Right renal pelvis (tissue), 4 donors: ENCODE data around the gene CSGALNACT2. TPM values are rescaled to one million over a fixed set of nuclear protein-coding genes. Genes with fewer than 3 reads are reported as not detected.
"Not testable (repeated sequence)": the region's sequence is repeated elsewhere in the genome, so short reads cannot be mapped to it uniquely, and the experiment has no call there.

Experiments used
- DNase-seq, 4 donors: peaks; one replicate each; pipeline ENCODE4 v3.0.0-alpha.2; 2013; ENCODE audit warnings: low read depth in 4 of 4, low spot score in 3 of 4, missing footprints in 1 of 4
- polyA plus RNA-seq, 4 donors: library from polyadenylated mRNA; unstranded; fragments of 120-200 nt; gene quantifications; one replicate each; pipeline ENCODE4 v1.2.1, GENCODE V29; 2013; ENCODE audit not compliant: insufficient read length in 4 of 4

Gene CSGALNACT2
- polyA plus RNA-seq, 4 donors, result 18.1 to 24.4 (median 21.6) TPM

DNA sequence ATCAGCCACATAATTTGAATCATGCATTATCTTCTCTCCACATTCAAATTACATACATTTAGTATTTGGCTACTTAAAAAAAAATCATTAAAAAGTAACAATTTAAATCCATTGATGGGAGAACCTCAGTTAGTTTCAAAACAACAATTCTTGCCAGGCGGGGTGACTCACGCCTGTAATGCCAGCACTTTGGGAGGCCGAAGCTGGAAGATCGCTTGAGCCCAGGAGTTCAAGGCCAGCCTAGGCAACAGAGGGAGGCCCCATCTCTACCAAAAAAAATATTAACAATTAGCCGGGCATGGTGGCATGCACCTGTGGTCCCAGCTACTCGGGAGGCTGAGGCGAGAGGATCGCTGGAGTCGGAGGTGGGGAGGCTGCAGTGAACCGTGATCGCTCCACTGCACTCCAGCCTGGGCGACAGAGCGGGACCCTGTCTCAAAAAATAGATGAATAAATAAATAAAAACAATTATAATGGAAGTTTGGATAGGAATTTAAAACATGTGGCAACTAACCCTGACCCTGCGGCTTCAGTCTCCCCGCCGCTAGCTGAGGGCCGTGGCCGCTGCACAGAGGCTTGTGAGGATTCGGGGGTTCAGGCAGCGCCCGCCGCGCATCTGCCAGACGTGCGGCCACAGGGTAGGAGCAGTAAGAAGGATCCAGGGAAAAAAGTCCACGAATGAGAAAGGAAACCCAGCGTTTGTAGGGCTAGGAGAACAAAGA is 1.1 kb upstream of the CSGALNACT2 start:
- DNase-seq, result no peak

DNA sequence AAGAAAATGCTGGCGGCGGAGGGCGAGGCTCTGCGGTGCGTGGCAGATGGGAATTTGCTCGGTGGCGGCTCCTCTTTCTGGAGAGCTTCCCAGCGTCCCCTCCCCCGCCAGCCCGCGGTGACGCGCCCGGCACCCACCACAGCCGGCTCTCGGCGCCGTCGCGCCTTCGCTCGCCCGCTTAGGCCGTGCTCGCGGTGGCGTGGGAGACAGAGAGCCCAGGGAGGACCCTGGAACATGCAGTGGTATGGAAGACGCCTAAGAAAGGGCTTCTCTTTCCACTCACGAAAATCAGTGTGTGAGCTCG is 576 bp upstream of the CSGALNACT2 start:
- DNase-seq, result peak in 2 of 4 donors; percentile 51 to 57

DNA sequence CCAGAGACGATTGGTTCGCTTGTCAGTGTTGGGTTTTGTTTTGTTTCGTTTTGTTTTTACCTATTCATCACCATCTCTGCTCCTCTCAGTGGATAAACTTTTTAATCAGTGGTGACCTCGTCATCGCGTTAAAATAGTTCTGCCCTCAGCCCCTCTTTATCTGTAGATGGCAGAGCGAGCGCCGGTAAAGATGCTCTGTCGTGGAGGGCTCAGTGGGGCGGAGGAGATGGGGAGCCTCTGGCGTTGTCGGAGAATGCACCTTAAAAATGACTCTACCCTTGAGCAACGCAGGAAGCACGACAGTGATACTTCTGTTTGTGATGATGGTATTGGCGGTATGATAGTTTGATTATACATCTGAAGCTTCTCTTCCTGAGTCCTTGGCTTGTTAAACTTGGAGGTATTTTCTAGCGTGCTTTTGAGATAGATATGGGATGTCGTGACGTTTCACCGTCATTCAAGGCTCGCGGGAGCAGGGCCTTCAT is 554 bp downstream of the CSGALNACT2 start:
- peak in 1 of 4 donors; percentile 26 for DNase-seq

GRCh38 chr10:43141421-43141820 is 3.2 kb downstream of the CSGALNACT2 start:
- no peak for DNase-seq

GRCh38 chr10:43145311-43145710 is 7.1 kb downstream of the CSGALNACT2 start:
- DNase-seq, result no peak

- DNase-seq, result not testable (repeated sequence)
Observed at GRCh38 chr10:43145936-43146335, 7.7 kb downstream of the CSGALNACT2 start.

GRCh38 chr10:43151371-43151770 is 13.1 kb downstream of the CSGALNACT2 start:
- no peak for DNase-seq

- no peak for DNase-seq
Observed at GRCh38 chr10:43153901-43154300, 15.7 kb downstream of the CSGALNACT2 start.

DNA sequence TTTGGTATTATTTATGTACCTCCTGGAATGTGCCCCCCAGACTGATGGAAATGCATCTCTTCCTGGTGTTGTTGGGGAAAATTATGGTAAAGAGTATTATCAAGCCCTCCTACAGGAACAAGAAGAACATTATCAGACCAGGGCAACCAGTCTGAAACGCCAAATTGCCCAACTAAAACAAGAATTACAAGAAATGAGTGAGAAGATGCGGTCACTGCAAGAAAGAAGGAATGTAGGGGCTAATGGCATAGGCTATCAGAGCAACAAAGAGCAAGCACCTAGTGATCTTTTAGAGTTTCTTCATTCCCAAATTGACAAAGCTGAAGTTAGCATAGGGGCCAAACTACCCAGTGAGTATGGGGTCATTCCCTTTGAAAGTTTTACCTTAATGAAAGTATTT is 17.0 kb downstream of the CSGALNACT2 start:
- DNase-seq, result no peak

GRCh38 chr10:43155741-43156140 is 17.5 kb downstream of the CSGALNACT2 start:
- DNase-seq, result no peak

GRCh38 chr10:43156590-43157341 is 18.5 kb downstream of the CSGALNACT2 start:
- no peak for DNase-seq

DNA sequence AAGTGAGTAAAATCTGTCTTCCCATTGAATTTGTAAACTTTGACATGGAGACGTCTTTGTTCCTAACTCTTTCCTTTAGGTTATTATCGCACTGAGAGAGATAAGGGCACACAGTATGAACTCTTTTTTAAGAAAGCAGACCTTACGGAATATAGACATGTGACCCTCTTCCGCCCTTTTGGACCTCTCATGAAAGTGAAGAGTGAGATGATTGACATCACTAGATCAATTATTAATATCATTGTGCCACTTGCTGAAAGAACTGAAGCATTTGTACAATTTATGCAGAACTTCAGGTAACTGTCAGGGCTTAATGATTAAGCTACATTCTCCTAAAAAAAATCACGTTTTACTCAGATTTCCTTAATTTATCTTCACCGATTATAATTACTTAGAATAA is 20.4 kb downstream of the CSGALNACT2 start:
- DNase-seq, result no peak

DNA sequence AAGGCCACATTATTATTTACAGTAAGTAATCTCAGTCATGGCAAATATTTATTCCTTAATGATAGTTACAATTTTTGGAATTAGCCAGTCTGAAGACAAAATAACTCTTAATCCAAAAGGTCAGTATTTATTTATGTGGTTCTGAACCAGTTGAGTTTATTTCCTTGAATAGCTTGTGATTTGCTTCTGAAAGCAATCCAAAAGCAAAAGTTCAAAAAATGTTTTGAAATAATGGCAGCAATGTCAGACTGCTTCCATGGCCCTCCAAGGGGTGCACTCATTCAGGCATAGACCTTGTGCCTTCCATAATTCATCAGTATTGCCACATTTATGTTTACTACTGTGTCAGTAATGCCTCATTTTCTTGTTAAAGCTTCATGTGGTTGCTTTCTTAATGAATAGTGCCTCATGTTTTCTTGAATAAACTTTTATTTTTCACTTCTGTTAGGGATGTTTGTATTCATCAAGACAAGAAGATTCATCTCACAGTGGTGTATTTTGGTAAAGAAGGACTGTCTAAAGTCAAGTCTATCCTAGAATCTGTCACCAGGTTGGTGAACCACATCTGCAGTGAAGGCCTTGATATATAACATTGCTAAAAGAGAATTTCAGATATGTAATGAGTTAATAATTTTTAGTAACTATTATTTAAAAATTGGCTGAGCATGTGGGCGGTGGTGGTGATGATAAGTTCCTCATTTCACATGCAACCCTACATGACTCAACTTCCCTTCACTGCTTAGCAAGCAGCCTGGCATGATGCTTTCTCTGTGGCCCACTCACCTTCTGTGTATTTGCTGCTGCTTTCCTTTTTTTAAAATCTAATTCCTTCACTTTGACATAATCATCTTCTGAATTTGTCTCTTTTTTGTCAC is 22.0 kb downstream of the CSGALNACT2 start:
- DNase-seq, result peak in 1 of 4 donors; percentile 13

DNA sequence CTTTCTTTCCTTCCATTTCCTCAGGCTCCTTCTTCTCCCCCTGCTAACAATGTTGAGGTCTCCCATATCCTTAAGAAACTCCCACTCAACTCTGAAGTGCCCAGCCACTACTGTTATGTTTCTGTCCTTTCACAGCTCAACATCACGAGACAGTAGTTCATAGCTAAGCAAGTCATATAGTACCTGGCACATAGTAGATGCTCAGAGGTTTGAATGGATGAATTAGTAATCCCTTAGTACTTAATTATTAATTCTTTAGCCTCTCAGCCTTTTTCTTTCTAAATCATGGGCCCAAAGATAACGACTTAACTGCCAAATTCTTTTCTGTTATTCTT is 22.6 kb downstream of the CSGALNACT2 start:
- DNase-seq, result no peak

DNA sequence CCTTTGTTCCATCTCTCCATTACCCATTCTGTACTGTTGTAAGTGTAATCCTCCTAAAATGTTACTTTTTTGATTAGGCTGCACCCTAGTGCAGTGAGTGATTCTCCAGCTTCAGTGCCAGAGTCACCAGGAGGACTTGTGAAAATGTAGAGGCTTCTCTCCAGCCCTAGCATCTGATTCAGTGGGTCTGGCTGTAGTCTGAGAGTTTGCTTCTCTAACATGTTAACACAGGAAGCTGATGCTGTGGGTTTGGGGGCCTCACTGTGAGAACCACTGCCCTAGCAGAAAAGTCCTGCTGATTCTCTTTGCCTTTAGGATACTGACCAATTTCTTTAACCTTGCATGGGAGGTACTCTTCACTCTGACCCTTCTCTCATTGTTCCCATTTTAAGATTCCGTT is 24.4 kb downstream of the CSGALNACT2 start:
- DNase-seq, result no peak

GRCh38 chr10:43166207-43166879 is 28.1 kb downstream of the CSGALNACT2 start:
- no peak for DNase-seq

- no peak for DNase-seq
Observed at GRCh38 chr10:43166880-43167497, 28.7 kb downstream of the CSGALNACT2 start.

DNA sequence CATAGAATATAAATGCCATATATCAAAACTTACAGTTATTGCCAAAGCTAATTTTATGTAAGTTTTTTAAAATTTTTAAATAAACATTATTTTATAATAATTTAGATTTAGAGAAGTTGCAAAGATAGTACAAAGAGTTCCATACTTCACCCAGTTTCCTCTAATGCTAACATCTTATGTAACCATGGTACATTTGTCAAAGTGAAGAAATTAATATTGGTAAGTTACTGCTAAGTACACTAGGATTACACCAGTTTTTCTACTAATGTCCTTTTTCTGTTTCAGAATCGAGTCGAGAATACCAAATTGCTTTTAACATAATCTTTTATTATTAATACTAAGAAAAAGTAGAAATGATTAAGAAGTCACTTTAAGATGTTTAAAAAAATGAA is 29.2 kb downstream of the CSGALNACT2 start:
- no peak for DNase-seq

DNA sequence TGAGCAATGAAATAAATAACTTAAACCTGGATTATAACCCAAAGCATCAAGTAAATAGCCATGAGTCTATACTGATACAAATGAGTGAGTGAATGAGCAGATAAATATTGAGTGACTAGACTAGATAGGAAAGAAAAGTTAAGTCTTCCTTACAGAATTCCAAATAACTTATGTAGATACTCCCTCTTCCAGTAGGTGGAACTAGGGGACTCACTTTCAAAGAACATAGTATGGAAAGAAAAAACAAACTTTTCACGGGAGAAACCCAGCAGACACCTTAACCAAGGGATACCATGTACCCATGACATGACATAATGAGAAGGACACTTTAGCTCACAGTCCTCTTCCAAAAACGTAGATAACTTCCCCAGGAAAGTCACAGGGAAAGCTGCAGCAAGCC is 32.2 kb downstream of the CSGALNACT2 start:
- no peak for DNase-seq

DNA sequence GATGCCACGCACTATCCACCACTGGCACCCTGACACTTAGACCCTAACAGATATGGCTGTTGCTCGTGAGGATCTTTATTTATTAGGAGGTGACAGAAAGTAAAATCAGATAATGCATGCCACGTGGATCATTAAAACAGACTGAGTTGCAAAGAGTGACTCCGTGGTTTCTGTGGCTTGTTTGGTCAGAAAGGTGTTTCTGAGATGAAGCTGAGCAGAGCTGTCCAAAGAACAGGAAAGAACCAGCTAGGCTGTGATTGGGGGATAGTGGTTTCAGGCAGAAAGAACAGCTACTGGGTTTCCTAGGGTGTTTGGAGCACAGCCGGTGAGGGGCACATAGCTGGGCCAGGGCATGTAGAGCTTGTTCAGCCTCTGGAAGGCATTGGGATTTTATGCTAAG is 34.4 kb downstream of the CSGALNACT2 start:
- no peak for DNase-seq
